NCI-H1436 treated with DMSO at 0.1 percent for 48 hours (cell line): Measurements from ENCODE around the gene ZBTB9.

Experiments used
- DNase-seq: peaks from one replicate; lab custom pipeline; 2025; lab: John Stamatoyannopoulos, UW

The ZBTB9 gene

GRCh38 chr6:33433001-33433543, 21.3 kb upstream of the ZBTB9 start:
- DNase-seq, result no peak

DNA sequence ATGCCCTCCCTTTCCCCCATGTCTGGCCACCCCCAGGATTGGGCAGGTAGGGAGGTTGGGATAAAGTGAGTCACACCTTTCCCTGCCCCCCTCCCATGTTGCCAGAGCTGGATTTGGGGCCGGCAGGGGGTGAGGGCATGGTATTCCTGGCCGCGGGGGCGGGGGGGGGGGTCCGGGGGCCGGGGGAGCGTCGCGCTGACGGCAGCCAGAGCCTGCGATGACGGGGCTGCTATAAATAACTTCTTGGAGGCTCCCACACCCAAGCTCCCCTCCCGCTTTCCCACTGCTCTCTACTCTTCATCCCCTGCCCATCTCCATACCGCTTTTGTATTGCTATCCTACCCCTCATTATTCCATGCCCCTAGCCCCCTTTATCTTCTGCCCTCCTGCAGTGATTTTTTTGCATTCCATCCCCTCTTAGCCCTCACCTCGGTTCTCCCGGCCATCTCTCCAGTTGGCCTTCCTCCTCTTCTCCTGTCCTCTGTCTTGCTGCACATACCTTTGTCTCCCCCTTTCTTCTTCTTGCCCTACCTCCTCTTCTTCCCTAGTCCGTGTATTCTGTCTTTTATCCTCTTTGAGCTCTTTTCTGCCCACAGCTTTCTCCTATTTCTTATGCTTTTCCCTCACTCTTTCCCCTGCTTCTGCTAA, 20.7 kb upstream of the ZBTB9 start:
- DNase-seq, result no peak

- no peak for DNase-seq
These were observed 19.4 kb upstream of the ZBTB9 start for GRCh38 chr6:33434961-33435360.

- DNase-seq, result no peak
These were observed 16.7 kb upstream of the ZBTB9 start for GRCh38 chr6:33437666-33438065.

- no peak for DNase-seq
These were observed 15.3 kb upstream of the ZBTB9 start for GRCh38 chr6:33438978-33439594.

GRCh38 chr6:33439956-33440648, 14.3 kb upstream of the ZBTB9 start:
- DNase-seq, result no peak

GRCh38 chr6:33440649-33441309, 13.6 kb upstream of the ZBTB9 start:
- no peak for DNase-seq

GRCh38 chr6:33441457-33441856, 12.9 kb upstream of the ZBTB9 start:
- no peak for DNase-seq

- DNase-seq, result no peak
These were observed 12.1 kb upstream of the ZBTB9 start for GRCh38 chr6:33442283-33442682.

DNA sequence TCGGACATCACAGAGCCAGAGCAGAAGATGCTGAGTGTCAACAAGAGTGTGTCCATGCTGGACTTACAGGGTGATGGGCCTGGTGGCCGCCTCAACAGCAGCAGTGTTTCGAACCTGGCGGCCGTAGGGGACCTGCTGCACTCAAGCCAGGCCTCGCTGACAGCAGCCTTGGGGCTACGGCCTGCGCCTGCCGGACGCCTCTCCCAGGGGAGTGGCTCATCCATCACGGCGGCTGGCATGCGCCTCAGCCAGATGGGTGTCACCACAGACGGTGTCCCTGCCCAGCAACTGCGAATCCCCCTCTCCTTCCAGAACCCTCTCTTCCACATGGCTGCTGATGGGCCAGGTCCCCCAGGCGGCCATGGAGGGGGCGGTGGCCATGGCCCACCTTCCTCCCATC, 11.4 kb upstream of the ZBTB9 start:
- no peak for DNase-seq

GRCh38 chr6:33443619-33444504, 10.5 kb upstream of the ZBTB9 start:
- DNase-seq, result no peak

GRCh38 chr6:33445119-33445603, 9.2 kb upstream of the ZBTB9 start:
- DNase-seq, result no peak

- no peak for DNase-seq
These were observed 8.0 kb upstream of the ZBTB9 start for GRCh38 chr6:33446356-33446755.

DNA sequence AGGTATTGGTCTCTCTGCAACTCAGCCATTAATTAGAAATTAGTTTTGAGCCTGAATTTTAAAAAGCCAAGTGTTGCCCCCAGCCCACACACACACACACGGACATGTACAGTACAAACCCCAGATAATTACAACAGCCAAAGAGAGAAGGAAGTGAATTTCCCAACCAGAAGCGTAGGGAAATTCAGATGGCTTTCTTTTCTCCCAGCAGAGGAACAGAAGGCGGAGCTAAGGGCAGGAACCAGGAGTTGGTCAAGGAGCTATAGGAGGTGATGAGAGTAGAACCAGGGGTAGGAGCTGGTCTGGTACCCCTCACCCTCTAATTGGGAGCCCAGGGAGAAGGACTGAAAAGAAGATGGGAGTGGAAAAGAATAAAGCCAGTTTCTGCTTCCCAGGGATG, 3.9 kb upstream of the ZBTB9 start:
- DNase-seq, result no peak

DNA sequence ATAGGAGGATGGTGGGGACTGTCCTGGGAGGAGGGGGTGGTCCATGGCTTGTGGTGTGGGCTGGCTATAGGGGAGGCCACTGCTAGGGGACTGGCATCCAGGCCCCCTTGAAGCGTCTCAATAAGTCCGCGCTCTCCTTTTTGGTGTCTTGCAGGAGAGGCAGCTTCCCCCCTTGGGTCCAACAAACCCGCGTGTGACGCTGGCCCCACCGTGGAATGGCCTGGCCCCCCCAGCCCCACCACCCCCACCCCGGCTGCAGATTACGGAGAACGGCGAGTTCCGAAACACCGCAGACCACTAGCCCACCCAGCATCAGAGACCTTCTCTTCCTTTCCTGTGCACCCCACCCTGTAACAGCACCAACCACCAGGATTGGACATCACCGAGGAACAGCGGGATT, 2.8 kb upstream of the ZBTB9 start:
- DNase-seq, result no peak

- DNase-seq, result no peak
These were observed 1.9 kb upstream of the ZBTB9 start for GRCh38 chr6:33452496-33452895.

- no peak for DNase-seq
These were observed 875 bp upstream of the ZBTB9 start for GRCh38 chr6:33453393-33454008.

DNA sequence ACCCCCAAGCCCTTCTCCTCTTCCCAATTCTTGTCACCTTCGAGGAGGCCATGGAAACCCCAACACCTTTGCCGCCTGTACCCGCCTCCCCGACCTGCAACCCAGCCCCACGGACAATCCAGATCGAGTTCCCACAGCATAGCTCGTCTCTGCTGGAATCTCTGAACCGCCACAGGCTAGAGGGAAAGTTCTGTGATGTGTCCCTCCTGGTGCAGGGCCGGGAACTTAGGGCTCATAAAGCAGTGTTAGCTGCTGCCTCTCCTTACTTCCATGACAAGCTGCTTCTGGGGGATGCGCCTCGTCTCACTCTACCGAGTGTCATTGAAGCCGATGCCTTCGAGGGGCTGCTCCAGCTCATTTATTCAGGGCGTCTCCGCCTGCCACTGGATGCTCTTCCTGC, 675 bp downstream of the ZBTB9 start:
- DNase-seq, result no peak

DNA sequence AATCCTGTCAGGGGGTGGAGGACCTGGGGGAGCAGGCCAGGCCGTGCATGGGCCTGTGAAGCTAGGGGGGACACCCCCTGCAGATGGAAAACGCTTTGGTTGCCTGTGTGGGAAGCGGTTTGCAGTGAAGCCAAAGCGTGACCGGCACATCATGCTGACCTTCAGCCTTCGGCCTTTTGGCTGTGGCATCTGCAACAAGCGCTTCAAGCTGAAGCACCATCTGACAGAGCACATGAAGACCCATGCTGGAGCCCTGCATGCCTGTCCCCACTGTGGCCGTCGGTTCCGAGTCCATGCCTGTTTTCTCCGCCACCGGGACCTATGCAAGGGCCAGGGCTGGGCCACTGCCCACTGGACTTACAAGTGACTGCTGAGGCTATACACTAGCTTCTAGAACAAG, 1.8 kb downstream of the ZBTB9 start:
- DNase-seq, result no peak

- DNase-seq, result no peak
These were observed 4.3 kb downstream of the ZBTB9 start for GRCh38 chr6:33458676-33459075.

DNA sequence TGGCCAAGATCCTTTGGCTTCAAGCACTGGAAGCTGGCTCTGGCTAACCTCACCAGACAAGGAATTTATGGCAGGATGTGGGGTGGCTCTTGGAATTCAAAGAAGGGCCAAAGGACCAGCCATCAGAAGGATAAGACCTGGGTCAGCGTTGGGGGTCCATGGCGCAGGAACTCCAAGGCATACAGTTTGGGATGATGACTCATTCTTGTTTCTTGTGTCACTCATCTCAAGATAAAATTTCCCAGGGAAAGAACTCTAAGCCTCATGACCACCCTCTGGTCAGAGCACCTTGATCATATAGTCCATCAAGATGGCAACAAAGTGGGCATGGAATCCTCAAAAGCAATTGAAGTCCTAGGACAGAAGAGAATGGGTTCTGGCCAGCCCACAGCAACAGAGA, 4.8 kb downstream of the ZBTB9 start:
- no peak for DNase-seq
